B cell (primary cell): ENCODE results near the gene MAB21L3. TPM values are rescaled to one million over a fixed set of nuclear protein-coding genes. Genes with fewer than 3 reads are reported as not detected.

Experiments
- ATAC-seq: fragments of 200-7000 bp; cut with Tn5 transposase; one replicate; pipeline ENCODE4 v1.10.0; 2021; ENCODE audit warnings: low read depth, mild to moderate bottlenecking, moderate number of reproducible peaks, moderate library complexity
- CTCF ChIA-PET: fragments of 350-600 bp; sonication (Branson Sonifier 250); formaldehyde crosslinking; loops from one replicate; lab custom pipeline; 2021; ENCODE audit warnings: antibody characterized with exemption, inconsistent platforms; lab: Charles Lee
- POLR2A ChIA-PET: fragments of 350-600 bp; sonication (Branson Sonifier 250); formaldehyde crosslinking; loops from one replicate; lab custom pipeline; 2021; ENCODE audit warnings: antibody characterized with exemption; lab: Charles Lee
- DNase-seq: peaks from one replicate; pipeline ENCODE4 v3.0.0; 2013
- H2AFZ ChIP-seq: 2 replicates; pipeline ENCODE4 v1.6.1; 2012; ENCODE audit warnings: mild to moderate bottlenecking, low read depth, low read length; ENCODE audit not compliant: insufficient read depth, poor library complexity, severe bottlenecking
- H3K27ac ChIP-seq, 2 donors: 1 replicate in 1 of 2; 2 replicates in 1 of 2; pipeline ENCODE4 v1.5.1; 2012 to 2013; ENCODE audit warnings: low read length in 2 of 2, mild to moderate bottlenecking in 2 of 2, moderate library complexity in 1 of 2
- H3K27me3 ChIP-seq, 4 experiments: fragments of 200-600 bp in 1 of 4; sonication (generic) in 1 of 4; replicated peaks in 1 of 4; 1 replicate in 2 of 4; 2 replicates in 2 of 4; pipeline versions ENCODE4 v1.6.1 to v1.7.0; 2013 to 2016; ENCODE audit warnings: low read length in 3 of 4, mild to moderate bottlenecking in 2 of 4, mixed read lengths in 1 of 4, moderate library complexity in 1 of 4; ENCODE audit not compliant: insufficient read depth in 4 of 4, control insufficient read depth in 3 of 4; ENCODE audit errors: control extremely low read depth in 1 of 4
- H3K36me3 ChIP-seq, 2 experiments: replicated peaks in 1 of 2; 1 replicate in 1 of 2; 2 replicates in 1 of 2; pipeline versions ENCODE4 v1.6.1 to v1.7.1; 2013; ENCODE audit warnings: low read length in 1 of 2; ENCODE audit not compliant: insufficient read depth in 2 of 2, control insufficient read depth in 1 of 2; ENCODE audit errors: control extremely low read depth in 1 of 2, extremely low read depth in 1 of 2
- H3K4me1 ChIP-seq, 2 donors: fragments of 200-600 bp in 1 of 2; sonication (generic) in 1 of 2; 1 replicate in 1 of 2; 2 replicates in 1 of 2; pipeline versions ENCODE4 v1.5.1 to v1.6.1; 2013 to 2017; ENCODE audit warnings: low read length in 2 of 2; ENCODE audit not compliant: control insufficient read depth in 2 of 2, insufficient read depth in 2 of 2
- H3K4me2 ChIP-seq: replicated peaks from 2 replicates; pipeline ENCODE3; 2012; ENCODE audit warnings: mild to moderate bottlenecking, low read depth, low read length; ENCODE audit not compliant: poor library complexity, severe bottlenecking
- H3K4me3 ChIP-seq, 5 experiments: fragments of 200-600 bp in 1 of 5; sonication (generic) in 1 of 5; 1 replicate in 3 of 5; 2 replicates in 2 of 5; pipeline versions ENCODE4 v1.5.1 to v1.7.0; 2011 to 2016; ENCODE audit warnings: low read length in 4 of 5, mild to moderate bottlenecking in 4 of 5, low read depth in 2 of 5, control low read depth in 1 of 5, moderate library complexity in 1 of 5; ENCODE audit not compliant: insufficient read depth in 1 of 5; ENCODE audit errors: control extremely low read depth in 1 of 5, extremely low read depth in 1 of 5
- H3K79me2 ChIP-seq: fragments of 200-600 bp; sonication (generic); one replicate; pipeline ENCODE4 v1.6.0; 2016; ENCODE audit warnings: low read length; ENCODE audit not compliant: control insufficient read depth, insufficient read depth
- H3K9ac ChIP-seq: fragments of 200-600 bp; sonication (generic); 2 replicates; pipeline ENCODE4 v1.6.1; 2017; ENCODE audit warnings: mild to moderate bottlenecking, low read length, moderate library complexity
- H3K9me3 ChIP-seq, 3 donors: one replicate each; pipeline versions ENCODE4 v1.6.1 to v1.7.1; 2013; ENCODE audit warnings: low read length in 2 of 3; ENCODE audit not compliant: control insufficient read depth in 2 of 3, insufficient read depth in 1 of 3; ENCODE audit errors: control extremely low read depth in 1 of 3
- H4K20me1 ChIP-seq: 2 replicates; pipeline ENCODE4 v1.6.0; 2012; ENCODE audit warnings: mild to moderate bottlenecking, low read length; ENCODE audit not compliant: insufficient read depth, control insufficient read depth, poor library complexity, severe bottlenecking
- H3K27ac Mint-ChIP-seq: one replicate; pipeline ENCODE4 v1.8.0; 2021; ENCODE audit warnings: mixed read lengths
- H3K27me3 Mint-ChIP-seq: one replicate; pipeline ENCODE4 v1.8.0; 2021; ENCODE audit warnings: mixed read lengths
- H3K4me1 Mint-ChIP-seq: one replicate; pipeline ENCODE4 v1.8.0; 2021; ENCODE audit warnings: mixed read lengths
- H3K4me3 Mint-ChIP-seq: one replicate; pipeline ENCODE4 v1.8.0; 2021; ENCODE audit warnings: mixed read lengths
- H3K9me3 Mint-ChIP-seq: one replicate; pipeline ENCODE4 v1.8.0; 2022; ENCODE audit warnings: mixed read lengths; ENCODE audit not compliant: insufficient read depth
- CTCF ChIP-seq: fragments of 200-600 bp; IDR thresholded peaks from one replicate; pipeline ENCODE4 v1.8.0; 2022; ENCODE audit warnings: antibody characterized with exemption, mild to moderate bottlenecking
- EZH2 ChIP-seq: IDR thresholded peaks from 2 replicates; pipeline ENCODE4 v1.6.1; 2012; ENCODE audit warnings: borderline replicate concordance, low read depth, mild to moderate bottlenecking, moderate library complexity, low read length; ENCODE audit not compliant: insufficient read depth, poor library complexity, severe bottlenecking
- WGBS: methylation state at CpG from one replicate; pipeline ENCODE4 v1.1.5; 2013; ENCODE audit warnings: missing lambda C conversion rate; ENCODE audit not compliant: insufficient coverage; 5-methylcytosine and 5-hydroxymethylcytosine counted together
- intact Hi-C: fragments of 100-400 bp; cut with micrococcal nuclease; formaldehyde crosslinking; loops from one replicate; pipeline ENCODE4 v1.10.0; 2022
- polyA plus RNA-seq: library from polyadenylated mRNA; depleted of rRNA; stranded (reverse); fragments of >200 nt; gene quantifications from 2 replicates; pipeline ENCODE4 v1.2.3, GENCODE V29; 2012
- total RNA-seq, 2 donors: library from RNA; stranded (reverse); fragments of 120-200 nt in 1 of 2; gene quantifications; 1 replicate in 1 of 2; 2 replicates in 1 of 2; pipeline versions ENCODE4 v1.2.3 to v1.2.4, GENCODE V29; 2013 to 2022

The MAB21L3 gene
- total and polyA plus RNA-seq, 2 donors (not counting 1 experiment from before 2014, with no cell fraction given): not detected

GRCh38 chr1:116092752-116093489, 18.3 kb upstream of the MAB21L3 start:
- Mint-ChIP-seq H3K9me3 (peaks cover 17% of the 10 kb centered on the region), H3K27ac (no peak overlapping the region)
- POLR2A ChIA-PET: no interaction called here

More at GRCh38 chr1:116092752-116093489, 18.3 kb upstream of the MAB21L3 start:
- CTCF ChIA-PET: no interaction called here
- TF ChIP-seq EZH2: no peak
- TF ChIP-seq CTCF: no peak
- Histone ChIP-seq H3K4me3 (no peak overlapping the region), H3K9ac (no peak overlapping the region), H3K4me2 (no peak overlapping the region), H3K27ac (no peak overlapping the region), H4K20me1 (no peaks in the 10 kb centered on the region), H3K27me3 (no peaks in the 10 kb centered on the region), H3K4me1 (no peaks in the 10 kb centered on the region), H3K36me3 (no peaks in the 10 kb centered on the region), H2AFZ (no peak overlapping the region), H3K9me3 (peaks cover 4 to 22% (median 10%) of the 10 kb centered on the region in 3 donors), H3K79me2 (no peaks in the 10 kb centered on the region)
- intact Hi-C loops: no loop called here
- Mint-ChIP-seq H3K27me3 (peaks cover 10% of the 10 kb centered on the region), H3K4me1 (no peaks in the 10 kb centered on the region), H3K4me3 (no peak overlapping the region)
- 80% methylated on average over 3 of the region's 3 CpGs for WGBS
- ATAC-seq: no peak
- no peak for DNase-seq
